Vagina (tissue), 2 donors: ENCODE measurements around the gene SUMO3. TPM values are rescaled to one million over a fixed set of nuclear protein-coding genes. Genes with fewer than 3 reads are reported as not detected.

Experiments
- DNase-seq, 2 donors: peaks; one replicate each; pipeline ENCODE4 v3.0.0-alpha.2; 2017; ENCODE audit errors: extremely low spot score in 2 of 2
- H3K27ac ChIP-seq: fragments of 200-600 bp; sonication (generic); one replicate; pipeline ENCODE4 v1.5.1; 2019
- H3K27me3 ChIP-seq: fragments of 200-600 bp; sonication (generic); one replicate; pipeline ENCODE4 v1.5.1; 2019
- H3K36me3 ChIP-seq, 2 donors: fragments of 200-600 bp; sonication (generic); one replicate each; pipeline ENCODE4 v1.5.1; 2017 to 2019
- H3K4me1 ChIP-seq: fragments of 200-600 bp; sonication (generic); one replicate; pipeline ENCODE4 v1.5.1; 2019
- H3K4me3 ChIP-seq, 2 donors: fragments of 200-600 bp; sonication (generic); 1 replicate in 1 of 2; 2 replicates in 1 of 2; pipeline ENCODE4 v1.5.1; 2016 to 2019
- H3K9me3 ChIP-seq: fragments of 200-600 bp; sonication (generic); one replicate; pipeline ENCODE4 v1.5.1; 2019
- CTCF ChIP-seq, 3 experiments: fragments of 450-650 bp in 2 of 3; fragments of 200-600 bp in 1 of 3; sonication (generic) in 1 of 3; IDR thresholded peaks; one replicate each; pipeline ENCODE4 v1.5.1; 2017 to 2019; ENCODE audit warnings: antibody characterized with exemption in 3 of 3, mild to moderate bottlenecking in 2 of 3, moderate library complexity in 2 of 3
- POLR2A ChIP-seq, 2 donors: fragments of 450-650 bp; IDR thresholded peaks; one replicate each; pipeline ENCODE4 v1.6.1; 2017; ENCODE audit warnings: antibody characterized with exemption in 2 of 2, mild to moderate bottlenecking in 2 of 2, moderate library complexity in 2 of 2
- POLR2AphosphoS5 ChIP-seq, 2 donors: sonication (generic); formaldehyde crosslinking; IDR thresholded peaks; one replicate each; pipeline ENCODE4 v1.9.0; 2017; ENCODE audit warnings: antibody characterized with exemption in 2 of 2, mild to moderate bottlenecking in 2 of 2, low read depth in 1 of 2; ENCODE audit not compliant: insufficient read depth in 1 of 2
- intact Hi-C: fragments of 100-400 bp; cut with DNase I; formaldehyde crosslinking; loops from one replicate; pipeline ENCODE4 v1.15.1; 2023
- total RNA-seq: library from RNA; depleted of rRNA; stranded (reverse); fragments of >200 nt; gene quantifications from one replicate; pipeline ENCODE4 v1.2.3, GENCODE V29; 2016

SUMO3 gene
- total RNA-seq, 1 donor from 2014 or later, result 70.0 TPM

GRCh38 chr21:44784810-44785209 lies 33.1 kb downstream of the SUMO3 start:
- TF ChIP-seq POLR2AphosphoS5 (IDR thresholded peaks at IDR 0.05; ENCODE audit: insufficient read depth in 1 of 2, low read depth in 1 of 2), result no peak
- no peak for TF ChIP-seq CTCF (IDR thresholded peaks at IDR 0.05)
- no peak for TF ChIP-seq POLR2A (IDR thresholded peaks at IDR 0.05)
- intact Hi-C loops, result no loop called here
- H3K36me3 ChIP-seq, result no peaks in the 10 kb centered on the region

GRCh38 chr21:44783020-44783696 lies 34.7 kb downstream of the SUMO3 start:
- no peak for TF ChIP-seq CTCF (IDR thresholded peaks at IDR 0.05)
- no peak for TF ChIP-seq POLR2AphosphoS5 (IDR thresholded peaks at IDR 0.05; ENCODE audit: insufficient read depth in 1 of 2, low read depth in 1 of 2)
- no peak for TF ChIP-seq POLR2A (IDR thresholded peaks at IDR 0.05)
- Histone ChIP-seq H3K4me3 (no peak overlapping the region), H3K27me3 (no peaks in the 10 kb centered on the region), H3K36me3 (no peaks in the 10 kb centered on the region), H3K27ac (no peak overlapping the region), H3K4me1 (peaks cover 42% of the 10 kb centered on the region), H3K9me3 (no peaks in the 10 kb centered on the region)
- intact Hi-C loops, result no loop called here
- DNase-seq, result no peak

More at GRCh38 chr21:44784810-44785209, 33.1 kb downstream of the SUMO3 start:
- H3K27me3 ChIP-seq, result no peaks in the 10 kb centered on the region
- H3K9me3 ChIP-seq, result no peaks in the 10 kb centered on the region
- no peak overlapping the region for H3K27ac ChIP-seq
- no peak for DNase-seq
- H3K4me1 ChIP-seq, result peaks cover 35% of the 10 kb centered on the region
- no peak overlapping the region for H3K4me3 ChIP-seq

- no peak for DNase-seq
- intact Hi-C loops, result no loop called here
- H3K36me3 ChIP-seq, result no peaks in the 10 kb centered on the region
Observed at GRCh38 chr21:44780767-44781459, 36.9 kb downstream of the SUMO3 start.

GRCh38 chr21:44780137-44780502 lies 37.7 kb downstream of the SUMO3 start:
- DNase-seq, result no peak
- no peaks in the 10 kb centered on the region for H3K9me3 ChIP-seq
- intact Hi-C loops, result no loop called here
- no peaks in the 10 kb centered on the region for H3K27me3 ChIP-seq
- H3K27ac ChIP-seq, result no peak overlapping the region
- H3K4me3 ChIP-seq, result no peak overlapping the region
- peaks cover 0 to under 1% of the 10 kb centered on the region in 2 donors for H3K36me3 ChIP-seq
- TF ChIP-seq POLR2AphosphoS5 (IDR thresholded peaks at IDR 0.05; ENCODE audit: insufficient read depth in 1 of 2, low read depth in 1 of 2) (no peak), CTCF (IDR thresholded peaks at IDR 0.05) (no peak), POLR2A (IDR thresholded peaks at IDR 0.05) (no peak)
- peaks cover 17% of the 10 kb centered on the region for H3K4me1 ChIP-seq

More at GRCh38 chr21:44780767-44781459, 36.9 kb downstream of the SUMO3 start:
- H3K9me3 ChIP-seq, result no peaks in the 10 kb centered on the region
- H3K27me3 ChIP-seq, result no peaks in the 10 kb centered on the region
- peaks cover 25% of the 10 kb centered on the region for H3K4me1 ChIP-seq
- TF ChIP-seq CTCF (IDR thresholded peaks at IDR 0.05) (no peak), POLR2AphosphoS5 (IDR thresholded peaks at IDR 0.05; ENCODE audit: insufficient read depth in 1 of 2, low read depth in 1 of 2) (no peak), POLR2A (IDR thresholded peaks at IDR 0.05) (no peak)
- peak overlapping the region; percentile 20 for H3K27ac ChIP-seq
- no peak overlapping the region for H3K4me3 ChIP-seq
